GM18526 (cell line): ENCODE results near the gene TSC22D1.

ENCODE experiments used
- POLR2A ChIP-seq: IDR thresholded peaks from 3 replicates; pipeline ENCODE4 v1.6.1; 2011; ENCODE audit not compliant: insufficient read length; ENCODE audit errors: extremely low read depth

The TSC22D1 gene

GRCh38 chr13:44576351-44577235, 463 bp upstream of the TSC22D1 start:
- TF ChIP-seq POLR2A, result no peak

GRCh38 chr13:44575035-44575434, 1.1 kb downstream of the TSC22D1 start:
- TF ChIP-seq POLR2A, result no peak

- TF ChIP-seq POLR2A, result no peak
Measured at GRCh38 chr13:44574466-44574855, 1.7 kb downstream of the TSC22D1 start.

- no peak for TF ChIP-seq POLR2A
Measured at GRCh38 chr13:44573790-44574465, 2.2 kb downstream of the TSC22D1 start.

GRCh38 chr13:44573071-44573470, 3.1 kb downstream of the TSC22D1 start:
- TF ChIP-seq POLR2A, result no peak

GRCh38 chr13:44566601-44567000, 9.5 kb downstream of the TSC22D1 start:
- TF ChIP-seq POLR2A, result no peak

- TF ChIP-seq POLR2A, result no peak
Measured at GRCh38 chr13:44565881-44566280, 10.2 kb downstream of the TSC22D1 start.

GRCh38 chr13:44564936-44565335, 11.2 kb downstream of the TSC22D1 start:
- TF ChIP-seq POLR2A, result no peak

- no peak for TF ChIP-seq POLR2A
Measured at GRCh38 chr13:44561351-44561750, 14.8 kb downstream of the TSC22D1 start.

- no peak for TF ChIP-seq POLR2A
Measured at GRCh38 chr13:44557986-44558385, 18.1 kb downstream of the TSC22D1 start.

- no peak for TF ChIP-seq POLR2A
Measured at GRCh38 chr13:44555207-44555606, 20.9 kb downstream of the TSC22D1 start.

GRCh38 chr13:44549476-44549875, 26.7 kb downstream of the TSC22D1 start:
- TF ChIP-seq POLR2A, result no peak

GRCh38 chr13:44546164-44546563, 30.0 kb downstream of the TSC22D1 start:
- no peak for TF ChIP-seq POLR2A

- no peak for TF ChIP-seq POLR2A
Measured at GRCh38 chr13:44543369-44543768, 32.8 kb downstream of the TSC22D1 start.

- no peak for TF ChIP-seq POLR2A
Measured at GRCh38 chr13:44542361-44542760, 33.8 kb downstream of the TSC22D1 start.

- no peak for TF ChIP-seq POLR2A
Measured at GRCh38 chr13:44541601-44542000, 34.5 kb downstream of the TSC22D1 start.
